IPS-15b (cell line): ENCODE measurements around the gene WIZ.
A peak's percentile ranks its signal among the peaks of the same experiment; 100 is the strongest.
"Not testable (repeated sequence)": the region's sequence is repeated elsewhere in the genome, so short reads cannot be mapped to it uniquely, and the experiment has no call there.

Experiments used
- H3K27me3 ChIP-seq: one replicate; pipeline ENCODE4 v1.6.1; 2013; ENCODE audit warnings: low read length; ENCODE audit not compliant: control insufficient read depth, insufficient read depth
- H3K36me3 ChIP-seq: one replicate; pipeline ENCODE4 v1.6.1; 2013; ENCODE audit warnings: low read length; ENCODE audit not compliant: control insufficient read depth, insufficient read depth
- H3K4me1 ChIP-seq: one replicate; pipeline ENCODE4 v1.6.1; 2013; ENCODE audit warnings: mild to moderate bottlenecking, low read length; ENCODE audit not compliant: control insufficient read depth, insufficient read depth
- H3K4me3 ChIP-seq: one replicate; pipeline ENCODE4 v1.5.1; 2013; ENCODE audit warnings: low read depth, low read length
- H3K9ac ChIP-seq: one replicate; pipeline ENCODE4 v1.6.1; 2013; ENCODE audit warnings: low read depth, mild to moderate bottlenecking, low read length
- H3K9me3 ChIP-seq: one replicate; pipeline ENCODE4 v1.6.1; 2013; ENCODE audit warnings: mild to moderate bottlenecking, low read length; ENCODE audit not compliant: control insufficient read depth, insufficient read depth

WIZ gene

GRCh38 chr19:15449620-15450527, at the start of gene WIZ:
WIZ (minus strand) TSS chr19:15449956; CDS start chr19:15448307, 1,649 bp downstream.
- H3K27me3 ChIP-seq: peaks cover 17% of the 10 kb centered on the region
- H3K36me3 ChIP-seq: no peaks in the 10 kb centered on the region
- peak within 1 kb of the TSS; percentile 60 for H3K4me3 ChIP-seq
- no peak within 1 kb of the TSS for H3K9ac ChIP-seq
- no peaks in the 10 kb centered on the region for H3K9me3 ChIP-seq
- peaks cover 6% of the 10 kb centered on the region for H3K4me1 ChIP-seq

- H3K9ac ChIP-seq: no peak overlapping the region
- H3K4me3 ChIP-seq: peak overlapping the region; percentile 51
- no peaks in the 10 kb centered on the region for H3K27me3 ChIP-seq
- H3K9me3 ChIP-seq: no peaks in the 10 kb centered on the region
- peaks cover 6% of the 10 kb centered on the region for H3K4me1 ChIP-seq
- no peaks in the 10 kb centered on the region for H3K36me3 ChIP-seq
These were observed 49.2 kb upstream of the WIZ start for GRCh38 chr19:15498910-15499309.

GRCh38 chr19:15498156-15498858, 48.6 kb upstream of the WIZ start:
- Histone ChIP-seq H3K9ac (peak overlapping the region; percentile 9), H3K4me1 (peaks cover 6% of the 10 kb centered on the region), H3K36me3 (no peaks in the 10 kb centered on the region), H3K27me3 (no peaks in the 10 kb centered on the region), H3K9me3 (no peaks in the 10 kb centered on the region), H3K4me3 (peak overlapping the region; percentile 51)

- peaks cover 4% of the 10 kb centered on the region for H3K4me1 ChIP-seq
- no peaks in the 10 kb centered on the region for H3K27me3 ChIP-seq
- H3K4me3 ChIP-seq: no peak overlapping the region
- no peaks in the 10 kb centered on the region for H3K9me3 ChIP-seq
- no peak overlapping the region for H3K9ac ChIP-seq
- H3K36me3 ChIP-seq: no peaks in the 10 kb centered on the region
These were observed 45.4 kb upstream of the WIZ start for GRCh38 chr19:15495151-15495550.

GRCh38 chr19:15488489-15489226, 38.9 kb upstream of the WIZ start:
- H3K9me3 ChIP-seq: peaks cover 3% of the 10 kb centered on the region
- H3K27me3 ChIP-seq: no peaks in the 10 kb centered on the region
- no peaks in the 10 kb centered on the region for H3K36me3 ChIP-seq
- H3K4me3 ChIP-seq: no peak overlapping the region
- H3K9ac ChIP-seq: no peak overlapping the region
- no peaks in the 10 kb centered on the region for H3K4me1 ChIP-seq

- H3K4me1 ChIP-seq: no peaks in the 10 kb centered on the region
- H3K9ac ChIP-seq: no peak overlapping the region
- H3K9me3 ChIP-seq: peaks cover 3% of the 10 kb centered on the region
- no peaks in the 10 kb centered on the region for H3K36me3 ChIP-seq
- no peak overlapping the region for H3K4me3 ChIP-seq
- H3K27me3 ChIP-seq: no peaks in the 10 kb centered on the region
These were observed 37.3 kb upstream of the WIZ start for GRCh38 chr19:15487038-15487437.

- not testable (repeated sequence) for H3K4me1 ChIP-seq, H3K4me3 ChIP-seq, H3K27me3 ChIP-seq, H3K9ac ChIP-seq, H3K36me3 ChIP-seq, H3K9me3 ChIP-seq
These were observed 36.0 kb upstream of the WIZ start for GRCh38 chr19:15485768-15486167.

- not testable (repeated sequence) for H3K4me3 ChIP-seq, H3K9me3 ChIP-seq, H3K36me3 ChIP-seq, H3K9ac ChIP-seq, H3K27me3 ChIP-seq, H3K4me1 ChIP-seq
These were observed 31.2 kb upstream of the WIZ start for GRCh38 chr19:15480996-15481395.

- no peak within 1 kb of the TSS for H3K9ac ChIP-seq
- no peak within 1 kb of the TSS for H3K4me3 ChIP-seq
- H3K4me1 ChIP-seq: no peaks in the 10 kb centered on the region
- no peaks in the 10 kb centered on the region for H3K9me3 ChIP-seq
- H3K36me3 ChIP-seq: no peaks in the 10 kb centered on the region
- H3K27me3 ChIP-seq: no peaks in the 10 kb centered on the region
These were observed 29.9 kb upstream of the WIZ start, which contains the start of gene PGLYRP2 for GRCh38 chr19:15479391-15480345. PGLYRP2 (minus strand) TSS chr19:15479501; CDS start chr19:15479371, 130 bp downstream.

GRCh38 chr19:15476325-15476724, 26.6 kb upstream of the WIZ start:
- Histone ChIP-seq H3K4me1 (no peaks in the 10 kb centered on the region), H3K27me3 (peaks cover 7% of the 10 kb centered on the region), H3K9ac (no peak overlapping the region), H3K9me3 (no peaks in the 10 kb centered on the region), H3K4me3 (no peak overlapping the region), H3K36me3 (no peaks in the 10 kb centered on the region)

- Histone ChIP-seq H3K4me3 (no peak overlapping the region), H3K27me3 (peaks cover 10% of the 10 kb centered on the region)
These were observed 25.9 kb upstream of the WIZ start for GRCh38 chr19:15475611-15476010.

More at GRCh38 chr19:15475611-15476010, 25.9 kb upstream of the WIZ start:
- H3K9me3 ChIP-seq: no peaks in the 10 kb centered on the region
- H3K4me1 ChIP-seq: no peaks in the 10 kb centered on the region
- no peak overlapping the region for H3K9ac ChIP-seq
- H3K36me3 ChIP-seq: no peaks in the 10 kb centered on the region
